IMR-90 (cell line): ENCODE data around the gene DOCK4. TPM values are rescaled to one million over a fixed set of nuclear protein-coding genes. Genes with fewer than 3 reads are reported as not detected.

Experiments used
- ATAC-seq: fragments of 200-7000 bp; cut with Tn5 transposase; 2 replicates; pipeline ENCODE4 v1.9.1; 2020; ENCODE audit warnings: low read depth, mild to moderate bottlenecking, moderate library complexity
- BruUV-seq: library from RNA; stranded (reverse); fragments of 400-500 nt; replicated peaks from 2 replicates; lab custom pipeline; 2021; lab: Mats Ljungman, UMichigan
- CTCF ChIA-PET: fragments of 300-600 bp; formaldehyde crosslinking; extraction: SDS; loops from one replicate; lab custom pipeline; 2021; ENCODE audit warnings: antibody characterized with exemption; lab: Yijun Ruan, JAX
- POLR2A ChIA-PET: fragments of 300-600 bp; sonication (Branson Sonifier 250); formaldehyde crosslinking; loops from one replicate; lab custom pipeline; 2022; ENCODE audit warnings: antibody characterized with exemption; ENCODE audit not compliant: unreplicated experiment; lab: Charles Lee
- DNase-seq: peaks from one replicate; pipeline ENCODE4 v3.0.0; 2013
- H2AFZ ChIP-seq: replicated peaks from 2 replicates; pipeline ENCODE3; 2013; ENCODE audit warnings: low read length, mild to moderate bottlenecking; ENCODE audit not compliant: poor library complexity
- H2AK5ac ChIP-seq: 2 replicates; pipeline ENCODE4 v1.6.1; 2013; ENCODE audit warnings: low read depth, low read length, inconsistent platforms
- H2AK9ac ChIP-seq: replicated peaks from 2 replicates; pipeline ENCODE3; 2013; ENCODE audit warnings: mild to moderate bottlenecking, low read depth, low read length, moderate library complexity; ENCODE audit not compliant: poor library complexity
- H2BK120ac ChIP-seq: 2 replicates; pipeline ENCODE4 v1.6.1; 2013; ENCODE audit warnings: low read depth, low read length, inconsistent platforms
- H2BK15ac ChIP-seq: 3 replicates; pipeline ENCODE4 v1.6.1; 2013; ENCODE audit warnings: low read depth, low read length, inconsistent platforms
- H2BK20ac ChIP-seq: 2 replicates; pipeline ENCODE4 v1.6.1; 2013; ENCODE audit warnings: low read depth, mild to moderate bottlenecking, inconsistent platforms, low read length, moderate library complexity
- H2BK5ac ChIP-seq: 2 replicates; pipeline ENCODE4 v1.6.1; 2013; ENCODE audit warnings: mild to moderate bottlenecking, low read depth, low read length, inconsistent platforms; ENCODE audit not compliant: poor library complexity, severe bottlenecking
- H3K14ac ChIP-seq: replicated peaks from 2 replicates; pipeline ENCODE4 v1.6.1; 2013; ENCODE audit warnings: low read depth, low read length, inconsistent platforms
- H3K18ac ChIP-seq: 2 replicates; pipeline ENCODE4 v1.6.1; 2013; ENCODE audit warnings: low read depth, low read length, control low read depth
- H3K23ac ChIP-seq: 2 replicates; pipeline ENCODE4 v1.6.1; 2013; ENCODE audit warnings: low read depth, low read length, inconsistent platforms
- H3K27ac ChIP-seq: 2 replicates; pipeline ENCODE4 v1.5.1; 2013; ENCODE audit warnings: mild to moderate bottlenecking, control low read depth, low read length; ENCODE audit not compliant: insufficient read depth
- H3K27me3 ChIP-seq: 2 replicates; pipeline ENCODE4 v1.6.1; 2013; ENCODE audit warnings: low read length; ENCODE audit not compliant: control insufficient read depth, insufficient read depth
- H3K36me3 ChIP-seq: 2 replicates; pipeline ENCODE4 v1.6.1; 2013; ENCODE audit warnings: low read length, mixed read lengths; ENCODE audit not compliant: control insufficient read depth, insufficient read depth
- H3K4ac ChIP-seq: 2 replicates; pipeline ENCODE4 v1.6.1; 2013; ENCODE audit warnings: low read depth, low read length, inconsistent platforms
- H3K4me1 ChIP-seq: 2 replicates; pipeline ENCODE4 v1.6.1; 2013; ENCODE audit warnings: low read length, mixed read lengths; ENCODE audit not compliant: control insufficient read depth, insufficient read depth
- H3K4me2 ChIP-seq: 2 replicates; pipeline ENCODE4 v1.6.1; 2013; ENCODE audit warnings: low read depth, mild to moderate bottlenecking, control low read depth, low read length, moderate library complexity
- H3K4me3 ChIP-seq: 2 replicates; pipeline ENCODE4 v1.5.1; 2013; ENCODE audit warnings: low read depth, mild to moderate bottlenecking, control low read depth, low read length, moderate library complexity; ENCODE audit not compliant: insufficient read depth
- H3K56ac ChIP-seq: 2 replicates; pipeline ENCODE4 v1.6.1; 2013; ENCODE audit warnings: low read length, inconsistent platforms; ENCODE audit not compliant: insufficient read depth; ENCODE audit errors: extremely low read depth
- H3K79me1 ChIP-seq, 2 experiments: 2 replicates each; pipeline ENCODE4 v1.6.1; 2013; ENCODE audit warnings: low read length in 2 of 2, inconsistent platforms in 1 of 2, low read depth in 1 of 2
- H3K9ac ChIP-seq: 2 replicates; pipeline ENCODE4 v1.6.1; 2013; ENCODE audit warnings: low read depth, low read length, control low read depth
- H3K9me1 ChIP-seq: 2 replicates; pipeline ENCODE4 v1.6.1; 2013; ENCODE audit warnings: low read length, inconsistent platforms; ENCODE audit not compliant: insufficient read depth
- H3K9me3 ChIP-seq: 2 replicates; pipeline ENCODE4 v1.6.1; 2013; ENCODE audit warnings: low read length; ENCODE audit not compliant: control insufficient read depth, insufficient read depth
- H4K20me1 ChIP-seq: 2 replicates; pipeline ENCODE4 v1.6.1; 2013; ENCODE audit warnings: low read length, inconsistent platforms; ENCODE audit not compliant: insufficient read depth
- H4K5ac ChIP-seq: 2 replicates; pipeline ENCODE4 v1.6.1; 2013; ENCODE audit warnings: mild to moderate bottlenecking, low read depth, low read length, control low read depth
- H4K8ac ChIP-seq, 2 experiments: 2 replicates each; pipeline ENCODE4 v1.6.1; 2013; ENCODE audit warnings: low read depth in 2 of 2, low read length in 2 of 2, control low read depth in 1 of 2, inconsistent platforms in 1 of 2
- H4K91ac ChIP-seq: 2 replicates; pipeline ENCODE4 v1.6.1; 2013; ENCODE audit warnings: low read depth, low read length, inconsistent platforms; ENCODE audit not compliant: insufficient read depth
- CHD1 ChIP-seq: IDR thresholded peaks from 2 replicates; pipeline ENCODE4 v1.6.1; 2012; ENCODE audit warnings: low read depth, low read length, improper control_type of control experiment
- CTCF ChIP-seq: conservative IDR thresholded peaks from 2 replicates; pipeline ENCODE4 v1.5.1; 2012; ENCODE audit warnings: mild to moderate bottlenecking, low read depth, low read length, improper control_type of control experiment
- MAZ ChIP-seq: IDR thresholded peaks from 2 replicates; pipeline ENCODE4 v1.6.1; 2012; ENCODE audit warnings: low read depth, mild to moderate bottlenecking, low read length, improper control_type of control experiment, moderate library complexity, borderline replicate concordance
- NFE2L2 ChIP-seq: fragments of 150-350 bp; IDR thresholded peaks from 2 replicates; pipeline ENCODE4 v1.6.1; 2016; ENCODE audit warnings: low read depth, mild to moderate bottlenecking, low read length
- POLR2A ChIP-seq: IDR thresholded peaks from 2 replicates; pipeline ENCODE4 v1.6.1; 2012; ENCODE audit warnings: mild to moderate bottlenecking, low read depth, low read length
- SMC3 ChIP-seq: fragments of 150-350 bp; IDR thresholded peaks from 2 replicates; pipeline ENCODE4 v1.6.1; 2016; ENCODE audit warnings: low read depth, mild to moderate bottlenecking, antibody characterized with exemption, low read length, moderate library complexity
- USF2 ChIP-seq: fragments of 150-350 bp; IDR thresholded peaks from 2 replicates; pipeline ENCODE4 v1.6.1; 2017; ENCODE audit warnings: mild to moderate bottlenecking, antibody characterized with exemption, low read length, low read depth
- WGBS, 2 experiments: methylation state at CpG; one replicate each; pipeline versions ENCODE4 v1.1.5 to v1.1.7; 2013; ENCODE audit warnings: missing lambda C conversion rate in 2 of 2; ENCODE audit not compliant: insufficient read length in 1 of 2; ENCODE audit errors: extremely low coverage in 2 of 2; 5-methylcytosine and 5-hydroxymethylcytosine counted together
- dilution Hi-C: fragments of 300-500 bp; cut with HindIII; formaldehyde crosslinking; loops from one replicate; pipeline ENCODE4 v1.14.3; 2018; ENCODE audit warnings: low sequenced_read_pairs; ENCODE audit not compliant: unreplicated experiment
- in situ Hi-C: fragments of 300-500 bp; cut with MboI; formaldehyde crosslinking; loops from 3 replicates; pipeline ENCODE4 v1.14.3; 2019; ENCODE audit warnings: low sequenced_read_pairs, inconsistent platforms, mixed read lengths
- intact Hi-C: fragments of 100-400 bp; cut with micrococcal nuclease; formaldehyde crosslinking; loops from 2 replicates; pipeline ENCODE4 v1.10.0; 2022
- polyA plus RNA-seq, 3 experiments: library from polyadenylated mRNA; depleted of rRNA; stranded (reverse); fragments of >200 nt; gene quantifications; 2 replicates each; pipeline ENCODE4 v1.2.3, GENCODE V29; 2012; ENCODE audit warnings: low replicate concordance in 1 of 3
- total RNA-seq: library from RNA; depleted of rRNA; stranded (reverse); fragments of >200 nt; gene quantifications from 2 replicates; pipeline ENCODE4 v1.2.3, GENCODE V29; 2012

DOCK4 gene
- total and polyA plus RNA-seq, 2 of the 4 experiments (the other 2 are of a cell fraction): 4.4 to 12.2 TPM

GRCh38 chr7:112190120-112190519 lies 16.1 kb downstream of the DOCK4 start:
- BruUV-seq: no TSS peak

More at GRCh38 chr7:112190120-112190519, 16.1 kb downstream of the DOCK4 start:
- Histone ChIP-seq H3K4ac (no peak overlapping the region), H4K8ac (no peak overlapping the region), H3K27ac (no peak overlapping the region), H4K20me1 (no peaks in the 10 kb centered on the region), H3K4me2 (no peak overlapping the region), H4K5ac (no peak overlapping the region), H2AK9ac (no peak overlapping the region), H3K9me1 (peaks cover 6% of the 10 kb centered on the region), H3K23ac (no peak overlapping the region), H2AFZ (no peak overlapping the region), H2AK5ac (no peak overlapping the region), H3K9ac (no peak overlapping the region), H2BK15ac (no peak overlapping the region; the same call in 2 of the 3 replicates), H3K14ac (no peak overlapping the region), H4K91ac (no peak overlapping the region), H3K36me3 (no peaks in the 10 kb centered on the region), H3K4me3 (no peak overlapping the region), H2BK20ac (no peak overlapping the region), H3K9me3 (0 out of 2 replicates have a peak, but pooled peaks cover 2% of the 10 kb centered on the region), H3K79me1 (peaks cover 21 to 26% of the 10 kb centered on the region in 2 experiments), H2BK120ac (no peak overlapping the region), H3K56ac (no peak overlapping the region), H3K4me1 (peaks cover under 1% of the 10 kb centered on the region; the same call in 1 of the 2 replicates), H3K18ac (no peak overlapping the region), H3K27me3 (no peaks in the 10 kb centered on the region), H2BK5ac (no peak overlapping the region)
- ChIA-PET POLR2A (no interaction called here), CTCF (interaction anchor here (0.6 kb wide), 1 partner anchor 1835 kb away, joined by 3 read pairs; no protein-coding TSS in a partner anchor)
- DNase-seq (no peak), ATAC-seq (no peak)
- intact Hi-C loops (no loop called here), in situ Hi-C loops (no loop called here), dilution Hi-C loops (no loop called here)
- no CpG with 5 or more reads among the region's 2 CpGs for WGBS, 2 experiments
- TF ChIP-seq CTCF (no peak), CHD1 (no peak), POLR2A (no peak), SMC3 (no peak), MAZ (no peak), USF2 (no peak), NFE2L2 (no peak)
